Measurements from ENCODE around the gene NTM. TPM values are rescaled to one million over a fixed set of nuclear protein-coding genes. Genes with fewer than 3 reads are reported as not detected.

Gene NTM
- total and polyA plus RNA-seq, 8 donors = 0.04 to 4.4 (median 0.50) TPM

GRCh38 chr11:132123854-132124835 lies 753.7 kb downstream of the NTM start:
- Histone ChIP-seq H3K9me3 (no peaks in the 10 kb centered on the region), H3K4me1 (peaks cover 0 to 3% (median 0%) of the 10 kb centered on the region in 3 donors), H3K27me3 (no peaks in the 10 kb centered on the region), H3K36me3 (no peaks in the 10 kb centered on the region), H3K4me3 (no peak overlapping the region), H3K27ac (no peak overlapping the region)
- TF ChIP-seq CTCF (IDR thresholded peaks at IDR 0.05) = no peak
- no peak for FAIRE-seq
- DNase-seq = no peak
- intact Hi-C loops (cut with DNase I) = no loop called here
- WGBS, 2 donors = 63 to 66% methylated on average over 21 of the region's 21 CpGs
- no peak for ATAC-seq

GRCh38 chr11:132125988-132126871 lies 755.8 kb downstream of the NTM start:
- H3K4me3 ChIP-seq = peak overlapping the region in 1 of 4 donors; percentile 22
- ATAC-seq (peak in 3 of 4 donors; percentile 52 to 62 (median 52)), FAIRE-seq (no peak), DNase-seq (peak in 2 of 6 donors; percentile 2 to 10)
- intact Hi-C loops (cut with DNase I) = no loop called here
- peaks cover 0 to 3% (median 0%) of the 10 kb centered on the region in 3 donors for H3K4me1 ChIP-seq
- H3K27me3 ChIP-seq = no peaks in the 10 kb centered on the region
- H3K27ac ChIP-seq = no peak overlapping the region
- 12 to 14% methylated on average over 22 of the region's 22 CpGs for WGBS, 2 donors
- H3K9me3 ChIP-seq = no peaks in the 10 kb centered on the region
- TF ChIP-seq CTCF (IDR thresholded peaks at IDR 0.05) = no peak
- no peaks in the 10 kb centered on the region for H3K36me3 ChIP-seq

GRCh38 chr11:132126973-132127899 lies 756.8 kb downstream of the NTM start:
- 31 to 37% methylated on average over 19 of the region's 19 CpGs for WGBS, 2 donors
- TF ChIP-seq CTCF (IDR thresholded peaks at IDR 0.05) = peak in 2 of 4 donors; percentile 18 to 23

GRCh38 chr11:132127900-132128288 lies 757.5 kb downstream of the NTM start:
- intact Hi-C loops (cut with DNase I) = no loop called here
- Histone ChIP-seq H3K4me1 (peaks cover 0 to 3% (median 0%) of the 10 kb centered on the region in 3 donors), H3K4me3 (no peak overlapping the region)

More at GRCh38 chr11:132126973-132127899, 756.8 kb downstream of the NTM start:
- H3K36me3 ChIP-seq = no peaks in the 10 kb centered on the region
- intact Hi-C loops (cut with DNase I) = no loop called here
- no peaks in the 10 kb centered on the region for H3K9me3 ChIP-seq
- no peak for FAIRE-seq
- H3K27ac ChIP-seq = no peak overlapping the region
- no peaks in the 10 kb centered on the region for H3K27me3 ChIP-seq
- H3K4me3 ChIP-seq = no peak overlapping the region
- peaks cover 0 to 3% (median 0%) of the 10 kb centered on the region in 3 donors for H3K4me1 ChIP-seq
- peak; percentile 24 to 87 (median 86) for ATAC-seq
- DNase-seq = peak in 3 of 6 donors; percentile 40 to 53 (median 47)

More at GRCh38 chr11:132127900-132128288, 757.5 kb downstream of the NTM start:
- no peak overlapping the region for H3K27ac ChIP-seq
- no peaks in the 10 kb centered on the region for H3K9me3 ChIP-seq
- ATAC-seq = no peak
- no peak for DNase-seq
- no peak for FAIRE-seq
- H3K27me3 ChIP-seq = no peaks in the 10 kb centered on the region
- no peaks in the 10 kb centered on the region for H3K36me3 ChIP-seq
- no peak for TF ChIP-seq CTCF (IDR thresholded peaks at IDR 0.05)
- 61 to 79% methylated on average over 2 of the region's 2 CpGs for WGBS, 2 donors
